ENCODE results near the gene PARD3B. TPM values are rescaled to one million over a fixed set of nuclear protein-coding genes. Genes with fewer than 3 reads are reported as not detected.

PARD3B gene
- total RNA-seq, 6 experiments from 2014 or later = 5.3 to 11.2 (median 8.3) TPM

GRCh38 chr2:205463466-205464025 lies 918.3 kb downstream of the PARD3B start:
- no peak for DNase-seq
- TF ChIP-seq CTCF (IDR thresholded peaks at IDR 0.05) = no peak
- no peak for TF ChIP-seq POLR2A (IDR thresholded peaks at IDR 0.05)
- ATAC-seq = no peak

GRCh38 chr2:205464681-205465080 lies 919.4 kb downstream of the PARD3B start:
- ATAC-seq = no peak
- Histone ChIP-seq H3K27me3 (no peaks in the 10 kb centered on the region), H3K4me1 (no peaks in the 10 kb centered on the region), H3K4me3 (no peak overlapping the region), H3K9me3 (no peaks in the 10 kb centered on the region), H3K27ac (no peak overlapping the region), H3K36me3 (no peaks in the 10 kb centered on the region)
- no peak for DNase-seq
- TF ChIP-seq CTCF (IDR thresholded peaks at IDR 0.05) (no peak), POLR2A (IDR thresholded peaks at IDR 0.05) (no peak)
- WGBS (ENCODE audit: insufficient coverage, low coverage, low lambda C conversion rate, missing lambda C conversion rate) = 89% methylated on average over 3 of the region's 3 CpGs
- intact Hi-C loops (cut with DNase I) = no loop called here

More at GRCh38 chr2:205463466-205464025, 918.3 kb downstream of the PARD3B start:
- intact Hi-C loops (cut with DNase I) = no loop called here
- 81% methylated on average over 5 of the region's 5 CpGs for WGBS (ENCODE audit: insufficient coverage, low coverage, low lambda C conversion rate, missing lambda C conversion rate)
- no peaks in the 10 kb centered on the region for H3K4me1 ChIP-seq
- H3K27ac ChIP-seq = no peak overlapping the region
- no peaks in the 10 kb centered on the region for H3K36me3 ChIP-seq
- H3K4me3 ChIP-seq = no peak overlapping the region
- no peaks in the 10 kb centered on the region for H3K27me3 ChIP-seq
- H3K9me3 ChIP-seq = no peaks in the 10 kb centered on the region

GRCh38 chr2:205465791-205466190 lies 920.5 kb downstream of the PARD3B start:
- H3K27ac ChIP-seq = no peak overlapping the region
- ATAC-seq (no peak), DNase-seq (no peak)
- H3K36me3 ChIP-seq = no peaks in the 10 kb centered on the region
- WGBS (ENCODE audit: insufficient coverage, low coverage, low lambda C conversion rate, missing lambda C conversion rate) = 83% methylated on average over 3 of the region's 3 CpGs
- H3K9me3 ChIP-seq = no peaks in the 10 kb centered on the region
- H3K27me3 ChIP-seq = no peaks in the 10 kb centered on the region
- TF ChIP-seq CTCF (IDR thresholded peaks at IDR 0.05) (no peak), POLR2A (IDR thresholded peaks at IDR 0.05) (no peak)
- intact Hi-C loops (cut with DNase I) = no loop called here
- no peak overlapping the region for H3K4me3 ChIP-seq
- no peaks in the 10 kb centered on the region for H3K4me1 ChIP-seq

- ATAC-seq (no peak), DNase-seq (no peak)
- H3K9me3 ChIP-seq = no peaks in the 10 kb centered on the region
- WGBS (ENCODE audit: insufficient coverage, low coverage, low lambda C conversion rate, missing lambda C conversion rate) = 95% methylated on average over 2 of the region's 2 CpGs
- intact Hi-C loops (cut with DNase I) = no loop called here
- no peaks in the 10 kb centered on the region for H3K27me3 ChIP-seq
- no peak for TF ChIP-seq CTCF (IDR thresholded peaks at IDR 0.05)
- TF ChIP-seq POLR2A (IDR thresholded peaks at IDR 0.05) = no peak
- no peak overlapping the region for H3K27ac ChIP-seq
- H3K36me3 ChIP-seq = no peaks in the 10 kb centered on the region
- no peak overlapping the region for H3K4me3 ChIP-seq
- H3K4me1 ChIP-seq = no peaks in the 10 kb centered on the region
These were observed 926.5 kb downstream of the PARD3B start for GRCh38 chr2:205471776-205472175.

- H3K9me3 ChIP-seq = no peaks in the 10 kb centered on the region
- no peaks in the 10 kb centered on the region for H3K4me1 ChIP-seq
- no peaks in the 10 kb centered on the region for H3K27me3 ChIP-seq
- intact Hi-C loops (cut with DNase I) = no loop called here
- DNase-seq (no peak), ATAC-seq (no peak)
- TF ChIP-seq POLR2A (IDR thresholded peaks at IDR 0.05) (no peak), CTCF (IDR thresholded peaks at IDR 0.05) (no peak)
- H3K36me3 ChIP-seq = no peaks in the 10 kb centered on the region
- no peak overlapping the region for H3K27ac ChIP-seq
- H3K4me3 ChIP-seq = no peak overlapping the region
- WGBS (ENCODE audit: insufficient coverage, low coverage, low lambda C conversion rate, missing lambda C conversion rate) = 57% methylated on average over 3 of the region's 3 CpGs
These were observed 928.5 kb downstream of the PARD3B start for GRCh38 chr2:205473791-205474190.
